ENCODE results near the gene EHD4.

The EHD4 gene

DNA sequence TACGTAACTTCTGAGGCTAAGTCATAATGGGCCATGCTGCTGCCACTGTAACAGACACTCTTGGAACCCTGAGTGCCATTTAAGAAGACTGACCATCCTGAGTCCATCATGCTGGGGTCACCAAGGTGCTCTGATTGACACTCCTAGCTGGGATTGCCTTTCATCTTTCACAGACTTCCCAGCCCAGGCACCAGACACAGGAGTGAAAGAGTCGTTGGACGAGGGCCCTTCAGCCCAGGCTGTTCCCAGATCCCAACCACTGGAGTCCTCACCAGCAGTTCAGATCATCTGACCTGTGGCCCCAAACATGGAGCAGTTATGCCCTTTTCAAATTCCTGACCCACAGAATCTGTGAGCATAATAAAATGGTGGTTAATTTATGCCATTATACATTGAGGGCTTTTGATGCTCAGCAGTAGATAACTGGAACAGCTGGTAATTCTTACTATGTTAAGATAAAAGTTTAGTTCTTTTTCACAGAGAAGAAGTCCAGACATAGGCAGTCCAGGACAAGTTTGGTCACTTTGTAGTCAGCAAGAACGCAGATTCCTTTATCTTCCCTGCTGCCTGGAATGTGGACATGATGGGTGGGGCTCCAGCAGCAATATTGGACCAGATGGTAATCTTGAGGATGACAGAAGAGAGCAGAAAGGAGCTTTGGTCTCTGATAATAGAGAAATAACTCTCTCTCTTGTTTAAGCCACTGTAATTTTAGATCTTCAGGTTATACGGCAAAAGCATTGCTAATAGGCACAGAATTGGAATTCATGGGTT lies 7.3 kb upstream of the EHD4 start:
- no peak for DNase-seq

- DNase-seq: no peak
Measured at GRCh38 chr15:41978534-41978933, 6.2 kb upstream of the EHD4 start.

DNA sequence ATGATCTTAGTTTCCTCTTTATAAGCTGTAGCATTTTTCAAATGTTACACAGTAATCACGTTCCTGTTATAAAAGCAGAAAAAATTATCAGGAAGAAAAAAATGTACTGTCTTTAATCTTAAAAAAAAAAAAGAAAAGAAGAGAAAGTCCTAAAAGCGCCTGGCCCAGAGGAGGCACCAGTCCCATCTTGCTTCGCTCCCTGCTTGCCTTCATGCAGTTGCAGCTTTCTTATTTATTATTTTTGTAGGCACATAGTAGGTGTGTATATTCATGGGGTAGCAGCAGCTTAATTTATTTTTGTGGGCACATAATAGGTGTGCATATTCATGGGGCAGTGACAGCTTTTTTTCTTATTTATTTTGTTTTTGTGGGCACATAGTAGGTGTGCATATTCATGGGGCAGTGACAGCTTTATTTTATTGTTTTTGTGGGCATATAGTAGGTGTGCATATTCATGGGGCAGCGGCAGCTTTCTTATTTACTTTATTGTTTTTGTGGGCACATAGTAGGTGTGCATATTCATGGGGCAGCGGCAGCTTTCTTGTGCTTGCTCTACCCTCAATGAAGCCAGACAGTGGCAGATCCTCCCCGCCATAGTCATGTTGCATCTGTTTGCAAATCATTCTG lies 5.5 kb upstream of the EHD4 start:
- DNase-seq: no peak

- DNase-seq: no peak
Measured at GRCh38 chr15:41975669-41976068, 3.3 kb upstream of the EHD4 start.

GRCh38 chr15:41974041-41974440 lies 1.7 kb upstream of the EHD4 start:
- DNase-seq: no peak

- no peak for DNase-seq
Measured at GRCh38 chr15:41971895-41972252, 483 bp downstream of the EHD4 start.

DNA sequence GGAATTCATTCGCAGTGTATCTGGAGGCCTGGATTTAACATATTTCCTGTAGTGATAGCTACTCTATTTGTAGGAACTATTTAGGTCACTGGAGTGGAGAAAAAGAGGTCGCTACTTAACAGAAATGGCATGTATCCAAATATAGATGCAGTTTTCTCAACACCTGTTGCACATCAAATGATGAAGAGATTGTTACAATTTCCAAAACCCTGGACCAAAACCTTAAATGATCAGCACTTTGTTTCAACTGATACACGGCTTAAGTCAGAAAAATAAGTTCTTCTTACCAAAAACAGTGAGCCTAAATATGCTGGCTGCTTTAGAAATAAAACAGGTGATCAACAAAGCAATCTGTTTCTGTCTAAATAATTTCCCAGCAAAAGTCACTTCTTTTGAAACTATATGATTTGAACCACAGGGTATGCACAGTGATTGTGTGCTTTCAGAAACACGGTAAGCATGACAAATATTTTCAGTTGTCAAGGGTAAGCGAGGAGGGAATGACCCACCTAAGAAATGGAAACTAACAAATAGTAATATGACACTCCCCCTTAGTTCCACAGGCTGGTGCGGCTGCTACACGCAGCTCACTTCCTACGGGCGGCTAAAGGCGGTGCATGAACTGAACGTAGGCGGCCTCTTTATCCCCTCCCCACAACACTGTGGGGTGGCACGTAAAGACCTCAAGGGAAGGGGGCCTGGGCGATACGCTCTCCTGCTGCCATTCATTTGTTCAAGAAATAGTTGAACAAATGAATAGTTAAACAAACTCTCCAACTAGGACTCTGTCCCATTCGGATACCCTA lies 1.1 kb downstream of the EHD4 start:
- DNase-seq: peak; percentile 86

- no peak for DNase-seq
Measured at GRCh38 chr15:41970456-41970855, 1.9 kb downstream of the EHD4 start.

- peak; percentile 19 for DNase-seq
Measured at GRCh38 chr15:41969851-41970431, 2.4 kb downstream of the EHD4 start.

GRCh38 chr15:41968701-41969100 lies 3.7 kb downstream of the EHD4 start:
- DNase-seq: no peak

GRCh38 chr15:41967506-41968206 lies 4.7 kb downstream of the EHD4 start:
- no peak for DNase-seq

DNA sequence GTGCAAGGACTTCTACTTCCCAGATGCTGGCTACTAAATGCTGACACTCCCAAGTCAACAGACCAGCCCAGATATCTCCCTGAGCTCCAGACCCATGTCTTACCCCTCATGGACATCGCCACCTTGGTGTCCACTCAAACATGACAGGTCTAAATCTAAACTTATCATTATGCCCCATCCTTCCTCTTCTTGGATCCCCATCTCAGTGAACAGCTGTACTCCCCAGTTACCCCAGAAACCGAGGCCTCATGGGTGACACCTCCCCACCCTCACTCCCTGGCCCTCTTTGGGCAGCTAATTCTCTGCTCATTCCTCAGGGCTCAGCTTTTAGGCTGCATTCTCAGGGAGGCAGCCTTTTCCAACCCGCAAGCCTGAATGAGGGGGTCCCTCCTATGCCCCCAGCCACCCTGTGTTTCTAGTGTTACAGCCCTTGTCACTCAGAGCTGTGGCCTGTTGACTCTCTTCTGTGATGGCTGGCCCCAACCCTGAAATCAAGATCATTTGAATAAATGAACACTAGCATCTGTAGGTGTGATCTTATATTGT lies 5.4 kb downstream of the EHD4 start:
- DNase-seq: no peak

- no peak for DNase-seq
Measured at GRCh38 chr15:41966414-41966812, 5.9 kb downstream of the EHD4 start.

GRCh38 chr15:41965441-41966413 lies 6.6 kb downstream of the EHD4 start:
- no peak for DNase-seq

DNA sequence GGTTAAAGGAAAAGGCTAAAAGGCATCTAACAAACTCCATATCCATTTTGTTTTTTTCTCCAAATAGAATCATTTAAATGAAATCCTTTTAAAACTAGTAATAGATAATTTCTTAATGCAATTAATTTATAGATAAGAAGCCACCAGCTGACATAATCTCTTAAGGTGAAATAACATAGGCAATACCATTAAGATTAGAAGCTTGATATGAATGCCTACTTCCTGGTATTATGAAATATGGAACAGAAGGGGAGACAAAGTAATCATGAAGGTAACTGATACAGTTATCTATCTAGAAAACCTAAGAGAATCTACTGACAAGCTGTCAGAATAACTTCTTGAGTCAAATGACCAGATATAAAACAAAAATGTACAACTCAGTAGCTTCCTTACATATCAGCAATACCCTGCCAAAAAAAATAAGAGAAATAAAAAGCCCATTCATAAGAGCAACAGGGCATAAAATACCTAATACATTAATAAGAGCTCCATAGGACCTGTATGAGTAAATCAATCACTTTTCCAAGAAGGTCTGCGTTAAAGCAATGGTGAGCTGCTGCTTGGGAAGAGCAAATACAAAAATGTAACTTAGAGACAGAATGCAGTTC lies 10.7 kb downstream of the EHD4 start:
- DNase-seq: no peak

- DNase-seq: no peak
Measured at GRCh38 chr15:41961001-41961518, 11.3 kb downstream of the EHD4 start.

- DNase-seq: no peak
Measured at GRCh38 chr15:41958002-41958420, 14.3 kb downstream of the EHD4 start.

DNA sequence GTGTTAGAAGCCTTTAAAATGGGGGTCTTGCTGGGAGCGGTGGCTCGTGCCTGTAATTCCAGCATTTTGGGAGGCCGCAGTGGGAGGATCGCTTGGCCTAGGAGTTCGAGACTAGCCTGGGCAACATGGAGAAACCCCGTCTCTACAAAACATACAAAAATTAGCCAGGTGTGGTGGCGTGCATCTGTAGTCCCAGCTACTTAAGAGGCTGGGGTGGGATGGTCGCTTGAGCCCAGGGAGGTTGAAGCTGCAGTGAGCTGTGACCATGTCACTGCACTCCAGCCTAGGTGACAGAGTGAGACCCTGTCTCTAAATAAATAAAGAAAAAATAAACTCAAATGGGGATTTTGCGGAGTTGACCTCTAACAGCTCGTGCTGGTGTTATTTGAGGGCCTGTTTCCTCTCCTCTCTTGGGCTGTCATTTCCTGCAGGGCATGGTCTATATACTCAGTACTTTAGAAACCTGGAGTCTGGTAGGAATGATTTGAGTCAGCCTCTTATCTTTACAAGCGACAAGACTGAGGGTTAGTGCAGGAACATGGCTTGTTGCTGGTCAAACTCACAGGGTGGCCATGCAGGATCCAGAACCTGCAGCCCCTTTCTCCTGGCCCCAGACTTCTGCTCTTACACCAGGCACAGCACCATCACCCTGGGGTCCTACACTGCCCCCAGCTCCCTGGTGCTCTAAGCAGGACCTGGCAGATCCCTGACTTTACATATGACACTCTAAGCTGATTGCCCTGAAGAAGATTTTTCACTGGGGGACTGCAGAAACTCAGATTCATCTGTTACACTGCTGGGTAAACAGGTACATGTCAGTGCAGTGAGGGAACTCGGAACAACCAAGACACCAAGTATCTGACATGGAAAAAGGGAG lies 15.1 kb downstream of the EHD4 start:
- no peak for DNase-seq

GRCh38 chr15:41955807-41956525 lies 16.4 kb downstream of the EHD4 start:
- no peak for DNase-seq
